Panc1 (cell line): ENCODE results near the gene STX3. TPM values are rescaled to one million over a fixed set of nuclear protein-coding genes. Genes with fewer than 3 reads are reported as not detected.

Experiments
- ATAC-seq: fragments of 200-7000 bp; cut with Tn5 transposase; 2 replicates; pipeline ENCODE4 v1.9.1; 2020; ENCODE audit warnings: mild to moderate bottlenecking, moderate library complexity
- BruUV-seq: library from RNA; stranded (reverse); fragments of 400-500 nt; replicated peaks from 2 replicates; lab custom pipeline; 2021; lab: Mats Ljungman, UMichigan
- CTCF ChIA-PET: fragments of 300-600 bp; sonication (Branson Sonifier 250); formaldehyde crosslinking; loops from one replicate; lab custom pipeline; 2022; ENCODE audit warnings: antibody characterized with exemption; lab: Charles Lee
- POLR2A ChIA-PET: fragments of 300-600 bp; sonication (Branson Sonifier 250); formaldehyde crosslinking; loops from one replicate; lab custom pipeline; 2022; ENCODE audit warnings: antibody characterized with exemption; lab: Charles Lee
- DNase-seq: peaks from one replicate; pipeline ENCODE4 v3.0.0-alpha.2; 2010; ENCODE audit warnings: low read depth, low spot score
- H3K27ac ChIP-seq: 2 replicates; pipeline ENCODE4 v1.5.1; 2011; ENCODE audit warnings: mild to moderate bottlenecking, low read length, inconsistent platforms
- H3K27me3 ChIP-seq: fragments of 200-500 bp; sonication (Bioruptor generic); 2 replicates; pipeline ENCODE4 v1.6.0; 2014; ENCODE audit warnings: low read length, inconsistent platforms; ENCODE audit not compliant: control insufficient read depth, insufficient read depth
- H3K36me3 ChIP-seq: fragments of 200-500 bp; sonication (Bioruptor generic); 2 replicates; pipeline ENCODE4 v1.5.1; 2014; ENCODE audit warnings: inconsistent platforms, mild to moderate bottlenecking, low read length, moderate library complexity; ENCODE audit not compliant: control insufficient read depth, insufficient read depth
- H3K4me1 ChIP-seq: 2 replicates; pipeline ENCODE4 v1.5.1; 2011; ENCODE audit warnings: inconsistent platforms, mild to moderate bottlenecking, low read length, moderate library complexity; ENCODE audit not compliant: control insufficient read depth, insufficient read depth
- H3K4me3 ChIP-seq, 2 experiments: 2 replicates each; pipeline ENCODE4 v1.5.1; 2011 to 2012; ENCODE audit warnings: low read depth in 2 of 2, low read length in 2 of 2, mild to moderate bottlenecking in 2 of 2, inconsistent platforms in 1 of 2, moderate library complexity in 1 of 2
- H3K9me3 ChIP-seq: fragments of 200-500 bp; sonication (Bioruptor generic); 2 replicates; pipeline ENCODE4 v1.5.1; 2014; ENCODE audit warnings: low read depth, mild to moderate bottlenecking, inconsistent platforms, low read length, moderate library complexity; ENCODE audit not compliant: control insufficient read depth, insufficient read depth
- CTCF ChIP-seq: fragments of 450-650 bp; IDR thresholded peaks from 2 replicates; pipeline ENCODE4 v1.5.1; 2017; ENCODE audit warnings: mild to moderate bottlenecking
- POLR2AphosphoS5 ChIP-seq: IDR thresholded peaks from 2 replicates; pipeline ENCODE4 v1.6.1; 2012; ENCODE audit warnings: mild to moderate bottlenecking, low read depth, low read length, moderate library complexity
- REST ChIP-seq, 2 experiments: IDR thresholded peaks; 2 replicates each; pipeline ENCODE4 v1.6.1; 2011 to 2012; ENCODE audit warnings: low read depth in 2 of 2, control low read depth in 1 of 2, low read length in 1 of 2, mild to moderate bottlenecking in 1 of 2, moderate library complexity in 1 of 2; ENCODE audit not compliant: insufficient read depth in 1 of 2
- SIN3A ChIP-seq: IDR thresholded peaks from 2 replicates; pipeline ENCODE4 v1.6.1; 2012; ENCODE audit warnings: low read depth, mild to moderate bottlenecking, low read length, moderate library complexity, borderline replicate concordance; ENCODE audit not compliant: insufficient read depth
- TCF7L2 ChIP-seq: IDR thresholded peaks from 2 replicates; pipeline ENCODE4 v1.6.1; 2011; ENCODE audit warnings: mild to moderate bottlenecking, low read depth, low read length, inconsistent platforms
- in situ Hi-C: cut with HindIII; loops from 2 replicates; pipeline ENCODE4 v1.10.0; 2016; ENCODE audit warnings: low sequenced_read_pairs, low pct_unique_long_range_greater_than_20kb
- intact Hi-C: fragments of 100-400 bp; cut with micrococcal nuclease; formaldehyde crosslinking; loops from one replicate; pipeline ENCODE4 v1.10.0; 2022; ENCODE audit not compliant: unreplicated experiment
- total RNA-seq: library from RNA; stranded (reverse); gene quantifications from one replicate; pipeline ENCODE4 v1.2.1, GENCODE V29; 2021; ENCODE audit not compliant: unreplicated experiment

STX3 gene
- total RNA-seq, 1 experiment from 2014 or later: 34.8 TPM

DNA sequence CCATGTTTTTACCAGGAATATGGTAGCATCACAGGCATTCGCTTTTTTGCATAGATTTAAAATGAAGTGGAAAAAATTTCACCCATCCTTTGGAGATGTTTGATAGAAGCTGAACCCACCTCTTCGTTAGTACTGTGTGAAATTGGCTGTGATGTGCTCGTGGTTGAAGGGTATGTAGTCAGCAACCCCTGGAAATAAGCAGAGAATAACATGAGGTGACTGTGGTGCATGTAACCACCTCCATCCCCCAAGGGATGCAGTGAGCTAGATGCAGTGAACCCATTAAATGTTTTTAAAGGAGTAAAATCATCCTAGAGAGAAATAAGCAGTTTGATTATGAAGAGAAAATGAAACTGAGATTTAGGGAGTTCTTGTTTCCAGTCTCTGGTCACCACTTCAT lies 74.2 kb downstream of the STX3 start:
- BruUV-seq: no TSS peak
- H3K9me3 ChIP-seq: no peaks in the 10 kb centered on the region
- no peaks in the 10 kb centered on the region for H3K36me3 ChIP-seq
- H3K27me3 ChIP-seq: no peaks in the 10 kb centered on the region
- no peak overlapping the region for H3K27ac ChIP-seq
- TF ChIP-seq SIN3A (no peak), REST (IDR thresholded peaks at IDR 0.05; ENCODE audit: insufficient read depth in 1 of 2, low read depth in 2 of 2, low read length in 1 of 2) (no peak), CTCF (no peak), TCF7L2 (no peak), POLR2AphosphoS5 (no peak)
- in situ Hi-C loops (no loop called here), intact Hi-C loops (no loop called here)
- no peaks in the 10 kb centered on the region for H3K4me1 ChIP-seq
- H3K4me3 ChIP-seq: no peak overlapping the region
- DNase-seq (no peak), ATAC-seq (no peak)
- ChIA-PET CTCF (no interaction called here), POLR2A (no interaction called here)

DNA sequence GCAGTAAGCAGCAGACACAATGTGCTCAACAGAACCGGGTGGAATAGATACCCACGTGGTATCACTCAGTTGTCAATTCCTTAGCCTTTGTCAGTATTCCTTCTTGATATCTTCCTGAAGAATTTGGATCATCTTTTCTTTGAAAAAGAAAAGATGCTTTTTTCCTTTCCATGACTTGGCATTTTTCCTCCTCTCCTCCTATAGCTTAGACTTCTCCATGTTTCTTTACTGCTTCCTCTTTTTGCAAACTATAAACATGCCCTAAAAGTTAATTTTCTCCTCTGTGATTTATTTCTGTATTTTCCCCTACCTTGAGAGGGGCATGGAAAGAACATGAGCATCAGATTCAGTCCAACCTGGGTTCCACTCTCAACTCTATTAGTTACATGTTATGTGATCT lies 78.4 kb downstream of the STX3 start:
- H3K27ac ChIP-seq: no peak overlapping the region
- in situ Hi-C loops: no loop called here
- H3K4me3 ChIP-seq: no peak overlapping the region
- BruUV-seq: no TSS peak
- CTCF ChIA-PET: no interaction called here
- POLR2A ChIA-PET: no interaction called here
- H3K36me3 ChIP-seq: no peaks in the 10 kb centered on the region
- H3K4me1 ChIP-seq: no peaks in the 10 kb centered on the region
- no peaks in the 10 kb centered on the region; the same call in 1 of the 2 replicates for H3K27me3 ChIP-seq
- TF ChIP-seq POLR2AphosphoS5: no peak
- TF ChIP-seq SIN3A: no peak
- TF ChIP-seq TCF7L2: no peak
- TF ChIP-seq REST (IDR thresholded peaks at IDR 0.05; ENCODE audit: insufficient read depth in 1 of 2, low read depth in 2 of 2, low read length in 1 of 2): no peak
- no peak for TF ChIP-seq CTCF
- H3K9me3 ChIP-seq: no peaks in the 10 kb centered on the region
- DNase-seq: no peak
- intact Hi-C loops: no loop called here
- no peak for ATAC-seq
